Stimulated activated CD8-positive, alpha-beta memory T cell treated with anti-CD3 and anti-CD28 coated beads, Interleukin-7, amount 100 ng/mL, for 24 hours (primary cell): ENCODE measurements around the gene RNF175.
"Not testable (repeated sequence)": the region's sequence is repeated elsewhere in the genome, so short reads cannot be mapped to it uniquely, and the experiment has no call there.

Source experiments
- DNase-seq: peaks from one replicate; pipeline ENCODE4 v3.0.0-alpha.2; 2020; ENCODE audit warnings: low read depth

RNF175 gene

DNA sequence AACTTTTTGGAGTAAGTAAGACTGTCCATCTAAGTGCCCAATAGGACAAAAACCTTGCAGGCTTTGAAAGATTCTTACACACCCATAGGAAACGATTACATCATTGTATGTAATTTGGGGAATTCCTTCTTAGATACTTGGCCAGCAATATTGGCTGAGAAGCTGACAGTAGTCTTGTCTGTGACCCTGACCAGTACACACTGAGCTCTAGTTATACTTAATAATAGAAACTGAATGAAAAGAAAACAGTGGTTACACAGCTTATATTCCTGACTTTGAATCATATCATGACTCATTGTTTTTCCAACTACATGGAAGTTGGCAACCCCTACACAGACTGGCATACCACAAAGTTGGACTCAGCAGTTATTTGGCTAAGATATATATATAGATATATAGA lies 82.8 kb downstream of the RNF175 start:
- DNase-seq: no peak

DNA sequence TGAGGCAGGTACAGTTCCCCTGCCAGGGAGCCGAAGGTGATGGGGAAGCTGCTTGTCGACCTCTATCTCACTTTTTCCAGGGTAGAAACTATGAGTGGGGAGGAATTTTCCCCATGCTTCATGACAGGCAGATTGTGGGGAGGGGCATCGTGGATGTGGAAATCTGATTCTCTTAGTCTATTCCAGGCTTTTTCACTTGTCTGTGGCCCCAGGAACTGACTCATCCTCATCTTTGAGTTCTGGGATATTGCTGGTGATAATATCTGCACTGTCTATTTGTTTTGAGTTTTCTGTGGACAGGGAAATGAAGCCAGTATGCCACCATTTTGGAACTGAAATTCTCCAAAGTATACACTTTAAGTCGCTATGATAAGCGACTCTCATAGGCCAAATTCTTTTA lies 83.3 kb downstream of the RNF175 start:
- no peak for DNase-seq

GRCh38 chr4:153669838-153670237 lies 90.0 kb downstream of the RNF175 start:
- no peak for DNase-seq

- no peak for DNase-seq
These were observed 91.2 kb downstream of the RNF175 start for GRCh38 chr4:153668647-153669046.

- DNase-seq: not testable (repeated sequence)
These were observed 93.3 kb downstream of the RNF175 start for GRCh38 chr4:153666505-153666904.

GRCh38 chr4:153663667-153664066 lies 96.2 kb downstream of the RNF175 start:
- no peak for DNase-seq

DNA sequence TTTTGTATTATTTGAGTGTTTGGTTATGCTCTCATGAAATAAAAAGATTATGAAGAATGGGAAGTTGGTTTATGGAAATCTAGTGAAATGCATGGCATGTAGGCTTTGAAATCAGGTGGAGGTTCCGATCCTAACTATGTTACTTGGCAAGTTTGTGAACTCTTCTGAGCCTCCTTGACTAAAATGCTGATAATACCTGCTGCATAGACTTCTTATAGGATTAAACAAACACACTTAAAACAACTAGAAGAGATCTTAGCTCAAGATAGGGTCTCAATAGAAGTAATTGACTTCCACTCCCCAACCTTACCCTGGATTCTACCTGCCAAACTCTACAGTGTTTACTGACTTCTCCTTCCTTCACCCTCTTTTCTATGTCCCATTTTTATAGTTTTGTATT lies 97.9 kb downstream of the RNF175 start:
- no peak for DNase-seq

DNA sequence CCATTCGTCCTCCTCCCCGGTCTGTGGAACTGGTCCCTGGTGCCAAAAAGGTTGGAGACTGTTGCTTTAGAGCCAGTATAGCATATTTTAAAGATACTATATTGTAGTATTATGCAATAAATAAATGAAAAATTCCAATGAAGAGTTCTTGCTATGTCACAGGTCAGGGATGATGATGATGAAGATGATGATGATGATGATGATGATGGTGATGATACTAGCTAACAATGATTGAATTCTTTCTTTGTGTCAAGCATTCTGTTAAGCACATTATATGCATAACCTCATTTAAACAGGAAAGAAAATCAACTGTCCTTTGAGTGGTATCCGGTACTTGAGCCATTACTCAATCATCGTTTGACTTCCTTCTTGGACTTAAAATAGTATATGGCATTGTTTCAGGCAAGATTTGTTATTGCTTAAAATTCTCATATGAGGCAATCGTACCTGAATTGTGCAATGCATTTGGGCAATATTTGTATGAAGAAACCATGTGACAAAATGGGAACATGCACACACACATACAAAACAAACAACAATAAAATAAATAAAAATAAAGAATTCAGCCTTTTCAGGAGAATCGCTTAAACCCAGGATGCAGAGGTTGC lies 98.5 kb downstream of the RNF175 start:
- DNase-seq: no peak
